D721Med (cell line): ENCODE measurements around the gene SAT1.

Source experiments
- DNase-seq: peaks from one replicate; pipeline ENCODE4 v3.0.0; 2011; ENCODE audit warnings: low spot score; ENCODE audit not compliant: insufficient read length
- FAIRE-seq: peaks from 2 replicates; lab custom pipeline; 2011; peaks lifted over from hg19 to GRCh38; lab: Jason Lieb, UNC
- CTCF ChIP-seq: IDR thresholded peaks from 2 replicates; pipeline ENCODE4 v1.5.1; 2012; ENCODE audit warnings: mild to moderate bottlenecking, control low read depth; ENCODE audit not compliant: insufficient read depth; ENCODE audit errors: missing control alignments

SAT1 gene

GRCh38 chrX:23819385-23820234, 36.6 kb downstream of the SAT1 start:
- no peak for DNase-seq
- TF ChIP-seq CTCF = no peak
- no peak for FAIRE-seq

GRCh38 chrX:23820235-23820782, 37.3 kb downstream of the SAT1 start:
- no peak for FAIRE-seq
- TF ChIP-seq CTCF = no peak
- no peak for DNase-seq

- FAIRE-seq (no peak), DNase-seq (no peak)
- no peak for TF ChIP-seq CTCF
Observed at GRCh38 chrX:23821847-23822246, 38.9 kb downstream of the SAT1 start.

GRCh38 chrX:23822397-23822796, 39.4 kb downstream of the SAT1 start:
- no peak for TF ChIP-seq CTCF
- no peak for DNase-seq
- FAIRE-seq = no peak

DNA sequence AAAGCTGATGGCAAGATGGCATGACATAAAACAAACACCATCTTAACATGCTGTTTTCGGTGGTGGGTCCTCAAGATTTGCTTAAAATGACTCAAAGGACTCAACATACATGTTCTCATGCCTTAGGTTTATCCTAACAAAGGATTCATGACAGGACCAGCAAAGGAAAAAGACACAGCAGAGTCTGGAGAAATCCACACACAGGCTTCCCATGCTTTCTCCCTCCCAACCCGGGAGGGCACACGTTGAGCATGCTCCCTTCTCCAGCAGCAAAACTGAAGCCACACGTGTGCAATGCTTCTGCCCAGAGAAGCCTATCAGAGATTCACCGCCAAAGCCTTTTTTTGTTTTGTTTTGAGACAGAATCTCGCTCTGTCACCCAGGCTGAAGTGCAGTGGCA, 39.9 kb downstream of the SAT1 start:
- TF ChIP-seq CTCF = no peak
- DNase-seq = no peak
- no peak for FAIRE-seq

DNA sequence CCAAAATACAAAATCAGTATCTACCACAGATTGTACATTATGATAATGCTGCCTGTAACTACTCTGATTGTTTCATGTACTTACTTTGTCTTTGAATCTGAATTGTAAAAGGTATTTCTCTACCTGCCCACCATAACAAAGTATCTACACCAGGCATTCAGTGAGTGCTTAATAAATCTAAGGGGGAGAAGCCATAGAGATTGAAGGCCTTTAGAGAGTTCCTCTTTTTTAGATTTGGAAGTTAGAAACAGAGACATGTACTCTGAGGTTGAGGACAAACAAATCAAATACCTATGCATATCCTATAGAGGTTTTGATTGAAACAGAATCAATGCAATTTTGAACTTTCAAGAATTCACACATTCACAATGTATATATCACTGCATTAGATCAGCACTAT, 42.7 kb downstream of the SAT1 start:
- FAIRE-seq (no peak), DNase-seq (no peak)
- no peak for TF ChIP-seq CTCF

DNA sequence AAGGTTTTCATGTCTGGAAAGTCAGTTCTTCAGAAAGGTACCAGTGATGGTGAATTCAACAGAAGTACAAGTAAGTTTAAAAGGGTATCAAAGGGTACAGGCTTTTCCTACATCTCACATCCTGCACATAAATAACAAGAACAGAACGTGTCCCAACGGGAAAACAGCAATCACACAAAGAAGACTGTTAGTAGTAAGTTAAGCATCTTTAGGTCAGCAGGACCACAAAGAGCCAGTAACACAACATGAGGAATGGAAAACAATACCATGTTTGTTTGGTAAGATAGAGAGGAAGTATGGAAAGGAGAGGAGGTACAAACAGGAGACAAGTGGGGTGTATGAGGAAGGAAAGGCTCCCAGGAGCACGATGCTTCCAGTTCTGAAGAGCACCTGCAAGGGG, 43.2 kb downstream of the SAT1 start:
- TF ChIP-seq CTCF = no peak
- DNase-seq (no peak), FAIRE-seq (no peak)
